Ascending aorta (tissue), 2 donors: ENCODE results near the gene MAPK4. TPM values are rescaled to one million over a fixed set of nuclear protein-coding genes. Genes with fewer than 3 reads are reported as not detected.
"Not testable (repeated sequence)": the region's sequence is repeated elsewhere in the genome, so short reads cannot be mapped to it uniquely, and the experiment has no call there.

ENCODE experiments used
- DNase-seq, 2 donors: peaks; one replicate each; pipeline ENCODE4 v3.0.0-alpha.2; 2019; ENCODE audit warnings: low spot score in 2 of 2
- H3K27ac ChIP-seq, 2 donors: fragments of 200-600 bp; sonication (generic); one replicate each; pipeline ENCODE4 v1.5.1; 2016 to 2017; ENCODE audit warnings: mild to moderate bottlenecking in 1 of 2
- H3K27me3 ChIP-seq: fragments of 200-600 bp; sonication (generic); one replicate; pipeline ENCODE4 v1.5.1; 2017
- H3K36me3 ChIP-seq, 2 donors: fragments of 200-600 bp; sonication (generic); one replicate each; pipeline ENCODE4 v1.5.1; 2016
- H3K4me1 ChIP-seq, 2 donors: fragments of 200-600 bp; sonication (generic); one replicate each; pipeline ENCODE4 v1.5.1; 2016 to 2017; ENCODE audit warnings: mild to moderate bottlenecking in 1 of 2
- H3K4me3 ChIP-seq, 2 donors: fragments of 200-600 bp; sonication (generic); one replicate each; pipeline ENCODE4 v1.5.1; 2016 to 2017; ENCODE audit warnings: mild to moderate bottlenecking in 1 of 2
- H3K9me3 ChIP-seq, 2 donors: fragments of 200-600 bp; sonication (generic); one replicate each; pipeline ENCODE4 v1.5.1; 2016
- intact Hi-C: fragments of 100-400 bp; cut with DNase I; formaldehyde crosslinking; loops from one replicate; pipeline ENCODE4 v1.15.1; 2023
- total RNA-seq: library from RNA; depleted of rRNA; stranded (reverse); fragments of >200 nt; gene quantifications from one replicate; pipeline ENCODE4 v1.1.0, GENCODE V29; 2016
- TF ChIP-seq, protein P1 (sequence below), 3 experiments: fragments of 200-600 bp in 2 of 3; fragments of 450-650 bp in 1 of 3; sonication (generic) in 2 of 3; IDR thresholded peaks; one replicate each; pipeline ENCODE4 v1.5.1; 2016 to 2019; ENCODE audit warnings: antibody characterized with exemption in 3 of 3, mild to moderate bottlenecking in 1 of 3, moderate library complexity in 1 of 3

The MAPK4 gene
- total RNA-seq, 1 donor from 2014 or later = 1.2 TPM

DNA sequence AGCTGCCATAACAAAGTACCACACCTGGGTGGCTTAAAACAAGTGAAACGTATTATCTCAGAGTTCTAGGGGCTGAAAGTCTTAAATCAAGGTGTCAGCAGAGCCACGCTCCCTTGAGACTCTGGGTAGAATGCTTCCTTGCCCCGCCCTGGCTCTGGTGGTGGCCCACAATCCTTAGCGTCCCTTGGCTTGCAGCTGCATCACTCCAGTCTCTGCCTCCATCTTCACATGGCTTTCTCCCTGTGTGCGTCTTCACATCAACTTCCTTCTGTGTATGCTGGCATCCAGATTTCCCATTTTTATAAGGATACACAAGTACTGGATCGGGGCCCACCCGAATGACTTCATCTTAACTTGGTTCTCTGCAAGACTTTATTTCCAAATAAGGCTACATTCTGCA, 197.5 kb downstream of the MAPK4 start:
- no peaks in the 10 kb centered on the region for H3K9me3 ChIP-seq
- intact Hi-C loops = loop anchor here (5.0 kb wide), 1 partner anchor 100 kb away; no protein-coding TSS in a partner anchor
- H3K27me3 ChIP-seq = no peaks in the 10 kb centered on the region
- H3K27ac ChIP-seq = peak overlapping the region in 1 of 2 donors; percentile 70
- TF ChIP-seq, protein P1, sequence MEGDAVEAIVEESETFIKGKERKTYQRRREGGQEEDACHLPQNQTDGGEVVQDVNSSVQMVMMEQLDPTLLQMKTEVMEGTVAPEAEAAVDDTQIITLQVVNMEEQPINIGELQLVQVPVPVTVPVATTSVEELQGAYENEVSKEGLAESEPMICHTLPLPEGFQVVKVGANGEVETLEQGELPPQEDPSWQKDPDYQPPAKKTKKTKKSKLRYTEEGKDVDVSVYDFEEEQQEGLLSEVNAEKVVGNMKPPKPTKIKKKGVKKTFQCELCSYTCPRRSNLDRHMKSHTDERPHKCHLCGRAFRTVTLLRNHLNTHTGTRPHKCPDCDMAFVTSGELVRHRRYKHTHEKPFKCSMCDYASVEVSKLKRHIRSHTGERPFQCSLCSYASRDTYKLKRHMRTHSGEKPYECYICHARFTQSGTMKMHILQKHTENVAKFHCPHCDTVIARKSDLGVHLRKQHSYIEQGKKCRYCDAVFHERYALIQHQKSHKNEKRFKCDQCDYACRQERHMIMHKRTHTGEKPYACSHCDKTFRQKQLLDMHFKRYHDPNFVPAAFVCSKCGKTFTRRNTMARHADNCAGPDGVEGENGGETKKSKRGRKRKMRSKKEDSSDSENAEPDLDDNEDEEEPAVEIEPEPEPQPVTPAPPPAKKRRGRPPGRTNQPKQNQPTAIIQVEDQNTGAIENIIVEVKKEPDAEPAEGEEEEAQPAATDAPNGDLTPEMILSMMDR (IDR thresholded peaks at IDR 0.05) = no peak
- DNase-seq = peak in 1 of 2 donors; percentile 84
- no peaks in the 10 kb centered on the region for H3K4me1 ChIP-seq
- no peaks in the 10 kb centered on the region for H3K36me3 ChIP-seq
- no peak overlapping the region for H3K4me3 ChIP-seq

GRCh38 chr18:50769463-50769862, 209.6 kb downstream of the MAPK4 start:
- no peak for DNase-seq
- Histone ChIP-seq H3K4me1 (no peaks in the 10 kb centered on the region), H3K36me3 (no peaks in the 10 kb centered on the region), H3K27me3 (no peaks in the 10 kb centered on the region), H3K4me3 (no peak overlapping the region), H3K27ac (no peak overlapping the region), H3K9me3 (peaks cover 6 to 19% of the 10 kb centered on the region in 2 donors)
- TF ChIP-seq, protein P1 (IDR thresholded peaks at IDR 0.05) = no peak
- intact Hi-C loops = no loop called here

GRCh38 chr18:50775207-50775606, 215.3 kb downstream of the MAPK4 start:
- Histone ChIP-seq H3K27ac (no peak overlapping the region), H3K27me3 (no peaks in the 10 kb centered on the region), H3K4me1 (no peaks in the 10 kb centered on the region), H3K9me3 (peaks cover 0 to 2% of the 10 kb centered on the region in 2 donors), H3K4me3 (no peak overlapping the region), H3K36me3 (no peaks in the 10 kb centered on the region)
- DNase-seq = no peak
- TF ChIP-seq, protein P1 (IDR thresholded peaks at IDR 0.05) = no peak
- intact Hi-C loops = no loop called here

GRCh38 chr18:50775726-50776125, 215.8 kb downstream of the MAPK4 start:
- Histone ChIP-seq H3K27me3 (no peaks in the 10 kb centered on the region), H3K27ac (no peak overlapping the region), H3K36me3 (no peaks in the 10 kb centered on the region), H3K9me3 (no peaks in the 10 kb centered on the region), H3K4me1 (no peaks in the 10 kb centered on the region), H3K4me3 (no peak overlapping the region)
- TF ChIP-seq, protein P1 (IDR thresholded peaks at IDR 0.05) = no peak
- intact Hi-C loops = no loop called here
- DNase-seq = no peak

GRCh38 chr18:50776383-50776782, 216.5 kb downstream of the MAPK4 start:
- intact Hi-C loops = no loop called here
- no peak for DNase-seq
- H3K4me1 ChIP-seq = no peaks in the 10 kb centered on the region
- H3K36me3 ChIP-seq = no peaks in the 10 kb centered on the region
- no peak overlapping the region for H3K4me3 ChIP-seq
- no peaks in the 10 kb centered on the region for H3K9me3 ChIP-seq
- H3K27me3 ChIP-seq = no peaks in the 10 kb centered on the region
- TF ChIP-seq, protein P1 (IDR thresholded peaks at IDR 0.05) = no peak
- H3K27ac ChIP-seq = no peak overlapping the region

DNA sequence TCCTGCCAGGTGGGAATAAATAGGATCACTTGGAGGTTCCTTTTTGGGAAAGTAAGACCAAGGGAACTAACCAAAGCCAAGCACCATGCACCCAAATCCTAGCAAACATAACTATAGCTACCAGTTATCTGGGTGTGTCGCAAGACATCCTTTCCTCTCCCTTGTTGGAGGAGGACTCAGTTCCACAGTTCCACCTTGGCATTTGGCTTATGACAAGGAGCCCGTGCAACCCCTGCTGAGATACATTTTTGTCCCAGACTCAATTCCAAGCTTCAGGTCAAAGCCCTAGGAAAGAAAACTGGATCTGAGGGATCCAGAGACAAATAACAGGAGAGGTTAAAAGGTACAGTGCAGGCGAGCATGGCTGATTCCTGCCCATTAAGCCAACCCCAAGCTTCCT, 219.1 kb downstream of the MAPK4 start:
- H3K36me3 ChIP-seq, H3K27ac ChIP-seq, H3K27me3 ChIP-seq, DNase-seq, H3K4me3 ChIP-seq, H3K9me3 ChIP-seq, intact Hi-C loops, H3K4me1 ChIP-seq: not testable (repeated sequence)

Other genes with a start within 250 kb of the MAPK4 start
- not detected for gene SKA1, start 185.0 kb upstream of the MAPK4 start, total RNA-seq